Stomach smooth muscle (tissue), 2 donors: ENCODE data around the gene SPG11.

Source experiments
- H3K27ac ChIP-seq: one replicate; pipeline ENCODE4 v1.7.0; 2013; ENCODE audit warnings: mild to moderate bottlenecking, low read length, inconsistent platforms
- H3K27me3 ChIP-seq, 2 donors: one replicate each; pipeline ENCODE4 v1.7.0; 2013; ENCODE audit warnings: low read length in 2 of 2; ENCODE audit not compliant: insufficient read depth in 2 of 2, control insufficient read depth in 1 of 2
- H3K36me3 ChIP-seq, 2 donors: one replicate each; pipeline ENCODE4 v1.7.0; 2013; ENCODE audit warnings: low read length in 2 of 2; ENCODE audit not compliant: control insufficient read depth in 2 of 2, insufficient read depth in 2 of 2
- H3K4me1 ChIP-seq: one replicate; pipeline ENCODE4 v1.7.0; 2013; ENCODE audit warnings: low read length; ENCODE audit not compliant: control insufficient read depth, insufficient read depth
- H3K4me3 ChIP-seq, 2 donors: one replicate each; pipeline ENCODE4 v1.7.0; 2013; ENCODE audit warnings: low read length in 2 of 2
- H3K9ac ChIP-seq, 2 donors: one replicate each; pipeline ENCODE4 v1.7.0; 2013; ENCODE audit warnings: low read length in 2 of 2, mild to moderate bottlenecking in 1 of 2
- H3K9me3 ChIP-seq, 2 donors: one replicate each; pipeline ENCODE4 v1.7.0; 2013; ENCODE audit warnings: low read length in 2 of 2; ENCODE audit not compliant: control insufficient read depth in 2 of 2
- donor health status: healthy.
- donor health status: Pancreatic carcinoma.

The SPG11 gene

DNA sequence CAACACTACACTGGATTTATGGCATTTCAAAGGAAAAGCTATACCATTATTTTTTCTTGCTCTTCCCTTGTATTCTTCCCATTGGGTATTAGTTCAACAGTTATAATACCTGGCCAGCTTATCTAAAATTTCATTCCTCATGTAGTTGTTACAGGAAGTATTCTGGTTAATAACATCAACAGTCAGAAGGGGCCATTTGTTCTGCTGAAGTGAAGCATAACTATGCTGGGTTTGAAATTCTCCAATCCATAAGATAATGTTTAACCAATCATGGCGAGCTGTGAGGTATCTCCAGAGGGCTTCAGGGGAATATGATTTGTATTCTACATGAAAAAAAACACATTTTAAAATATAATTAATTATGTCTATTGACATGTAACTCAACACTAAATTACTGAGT lies 43.4 kb downstream of the SPG11 start:
- no peak overlapping the region for H3K9ac ChIP-seq
- H3K9me3 ChIP-seq: no peaks in the 10 kb centered on the region
- peaks cover 7 to 17% of the 10 kb centered on the region in 2 donors for H3K36me3 ChIP-seq
- H3K4me1 ChIP-seq: no peaks in the 10 kb centered on the region
- no peak overlapping the region for H3K27ac ChIP-seq
- no peak overlapping the region for H3K4me3 ChIP-seq
- H3K27me3 ChIP-seq: no peaks in the 10 kb centered on the region

GRCh38 chr15:44616974-44617373 lies 46.5 kb downstream of the SPG11 start:
- no peaks in the 10 kb centered on the region for H3K27me3 ChIP-seq
- no peaks in the 10 kb centered on the region for H3K9me3 ChIP-seq
- H3K4me1 ChIP-seq: no peaks in the 10 kb centered on the region
- no peak overlapping the region for H3K4me3 ChIP-seq
- H3K9ac ChIP-seq: no peak overlapping the region
- H3K36me3 ChIP-seq: peaks cover 18 to 26% of the 10 kb centered on the region in 2 donors
- no peak overlapping the region for H3K27ac ChIP-seq

DNA sequence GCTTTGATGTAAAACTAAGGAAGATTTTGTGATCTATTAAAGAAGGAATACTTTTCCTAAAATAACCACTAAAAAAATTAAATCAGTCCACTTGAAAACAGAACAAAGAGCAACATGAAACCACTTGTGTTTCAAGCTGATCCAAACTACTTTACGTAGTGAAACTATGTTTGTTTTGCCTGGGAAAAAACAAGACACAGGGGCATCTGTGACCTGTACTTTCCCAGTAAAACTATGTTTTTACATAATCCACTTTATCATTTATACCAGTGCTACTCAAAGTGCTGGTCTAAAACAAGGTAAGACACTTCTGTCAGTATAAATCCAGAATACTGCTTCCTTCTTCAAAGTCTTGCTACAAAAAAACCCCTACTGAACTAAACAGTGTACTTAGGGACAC lies 56.7 kb downstream of the SPG11 start:
- no peak overlapping the region for H3K9ac ChIP-seq
- no peaks in the 10 kb centered on the region for H3K4me1 ChIP-seq
- H3K4me3 ChIP-seq: no peak overlapping the region
- no peaks in the 10 kb centered on the region for H3K27me3 ChIP-seq
- H3K27ac ChIP-seq: no peak overlapping the region
- H3K36me3 ChIP-seq: peaks cover 29 to 31% of the 10 kb centered on the region in 2 donors
- no peaks in the 10 kb centered on the region for H3K9me3 ChIP-seq

DNA sequence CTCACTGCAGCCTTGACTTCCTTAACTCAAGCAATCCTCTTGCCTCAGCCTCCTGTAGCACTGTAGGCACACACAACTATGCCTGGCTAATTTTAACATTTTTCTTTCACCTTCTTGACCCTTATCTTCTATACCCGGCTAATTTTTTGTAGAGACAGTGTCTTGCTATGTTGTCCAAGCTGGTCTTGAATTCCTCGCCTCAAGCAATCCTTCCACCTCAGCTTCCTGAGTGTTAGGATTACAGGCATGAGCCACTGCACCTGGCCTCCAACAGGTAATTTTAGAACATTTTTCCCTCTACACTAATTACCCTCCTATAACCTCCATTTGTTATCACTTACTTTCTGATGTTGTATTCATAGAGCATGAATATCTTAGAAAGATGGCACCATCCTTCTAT lies 60.3 kb downstream of the SPG11 start:
- Histone ChIP-seq H3K9ac (no peak overlapping the region), H3K27ac (no peak overlapping the region), H3K4me3 (no peak overlapping the region), H3K9me3 (no peaks in the 10 kb centered on the region), H3K36me3 (peaks cover 27 to 30% of the 10 kb centered on the region in 2 donors), H3K4me1 (no peaks in the 10 kb centered on the region), H3K27me3 (no peaks in the 10 kb centered on the region)

- Histone ChIP-seq H3K36me3 (peaks cover 25 to 29% of the 10 kb centered on the region in 2 donors), H3K4me3 (no peak overlapping the region)
Observed at GRCh38 chr15:44598892-44599291, 64.6 kb downstream of the SPG11 start.

GRCh38 chr15:44598066-44598465 lies 65.4 kb downstream of the SPG11 start:
- H3K4me3 ChIP-seq: no peak overlapping the region
- no peak overlapping the region for H3K27ac ChIP-seq
- no peaks in the 10 kb centered on the region for H3K9me3 ChIP-seq
- no peaks in the 10 kb centered on the region for H3K27me3 ChIP-seq
- peaks cover 24 to 32% of the 10 kb centered on the region in 2 donors for H3K36me3 ChIP-seq
- no peak overlapping the region for H3K9ac ChIP-seq
- no peaks in the 10 kb centered on the region for H3K4me1 ChIP-seq

More at GRCh38 chr15:44598892-44599291, 64.6 kb downstream of the SPG11 start:
- H3K27ac ChIP-seq: no peak overlapping the region
- no peaks in the 10 kb centered on the region for H3K9me3 ChIP-seq
- no peaks in the 10 kb centered on the region for H3K27me3 ChIP-seq
- H3K4me1 ChIP-seq: no peaks in the 10 kb centered on the region
- no peak overlapping the region for H3K9ac ChIP-seq

DNA sequence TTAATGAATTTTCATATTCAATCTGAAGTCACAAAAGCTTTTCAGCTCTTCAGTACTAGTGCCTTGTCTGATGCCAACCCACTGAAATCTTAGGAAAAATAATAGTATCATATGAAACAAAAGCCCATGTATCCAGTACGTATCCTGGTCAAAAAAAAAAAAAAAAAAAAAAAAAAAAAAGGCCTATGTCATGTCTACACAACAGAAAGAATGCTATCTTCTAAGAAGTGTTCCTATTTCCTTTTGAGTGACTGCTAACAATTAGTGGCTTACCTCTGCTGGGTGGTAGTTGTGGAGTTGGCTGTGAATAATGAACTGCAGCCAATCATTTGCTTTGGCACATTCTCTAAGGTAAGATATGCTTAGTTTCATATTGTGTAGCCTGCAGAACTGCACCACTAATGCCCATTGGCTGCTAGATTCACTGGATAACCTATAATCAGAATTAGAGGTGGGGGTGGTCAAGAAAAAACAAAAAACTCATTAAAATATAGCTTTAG lies 66.9 kb downstream of the SPG11 start:
- H3K27me3 ChIP-seq: no peaks in the 10 kb centered on the region
- no peaks in the 10 kb centered on the region for H3K9me3 ChIP-seq
- no peaks in the 10 kb centered on the region for H3K4me1 ChIP-seq
- H3K27ac ChIP-seq: no peak overlapping the region
- peaks cover 27 to 36% of the 10 kb centered on the region in 2 donors for H3K36me3 ChIP-seq
- no peak overlapping the region for H3K4me3 ChIP-seq
- no peak overlapping the region for H3K9ac ChIP-seq

DNA sequence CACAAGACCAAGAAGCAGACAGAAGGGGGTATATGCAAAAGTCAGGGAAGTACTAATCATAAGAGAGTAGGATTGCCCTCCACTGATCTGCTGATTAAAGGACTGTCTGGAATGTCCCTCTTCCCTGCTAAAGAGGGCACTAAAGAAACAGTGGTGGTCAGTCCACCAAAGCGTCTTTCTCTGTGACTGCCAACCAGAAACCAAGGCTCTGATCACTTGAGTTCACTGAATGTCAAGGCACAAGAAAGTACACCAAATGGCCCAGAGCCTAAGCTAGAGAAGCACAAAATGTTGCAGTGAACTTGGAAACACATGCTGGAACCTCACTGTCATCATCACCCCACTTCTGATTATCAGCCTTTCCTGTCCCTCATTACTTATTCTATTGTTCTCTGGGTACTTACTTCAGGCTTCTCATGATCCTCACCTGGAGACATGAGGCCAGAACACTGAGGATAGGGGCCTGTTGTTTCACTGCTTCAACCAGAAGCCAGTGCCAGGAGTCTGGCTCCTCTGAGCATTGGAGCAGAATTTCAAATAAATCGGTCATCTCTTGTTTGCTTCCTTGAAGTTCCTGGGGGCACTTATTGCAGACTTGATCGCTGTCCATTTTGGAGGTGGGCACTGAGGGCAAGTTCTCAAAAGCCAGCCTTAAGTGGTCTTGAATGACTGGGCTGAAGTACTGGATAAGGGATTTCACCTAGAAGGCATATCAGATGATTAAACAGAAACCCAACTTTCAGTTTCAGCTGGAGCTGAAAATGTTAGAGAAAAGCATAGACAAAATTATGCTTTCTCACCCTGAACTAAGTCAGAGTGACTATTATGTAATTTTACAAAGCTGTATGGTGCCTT lies 67.6 kb downstream of the SPG11 start:
- Histone ChIP-seq H3K4me3 (no peak overlapping the region), H3K36me3 (peaks cover 28 to 40% of the 10 kb centered on the region in 2 donors), H3K4me1 (no peaks in the 10 kb centered on the region), H3K27me3 (no peaks in the 10 kb centered on the region), H3K9ac (no peak overlapping the region), H3K27ac (no peak overlapping the region), H3K9me3 (no peaks in the 10 kb centered on the region)

DNA sequence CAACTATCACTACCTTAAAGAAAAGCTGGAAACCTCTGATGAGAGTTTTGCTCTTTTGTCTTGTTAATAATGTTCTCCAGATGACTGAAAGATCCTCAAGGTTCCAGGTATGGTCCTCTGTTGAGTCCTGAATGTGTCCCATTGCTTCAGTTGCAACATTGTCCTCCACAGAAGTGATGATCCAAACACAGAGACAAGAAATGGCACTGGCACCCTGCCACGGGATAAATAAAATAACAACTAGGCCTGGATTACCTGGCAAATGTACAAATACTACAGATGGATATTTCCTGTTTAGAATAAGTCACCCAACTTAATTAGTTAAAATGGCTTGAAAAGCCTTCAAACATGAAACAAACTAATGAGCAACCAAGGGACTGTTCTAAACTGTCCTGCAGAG lies 68.2 kb downstream of the SPG11 start:
- H3K27ac ChIP-seq: no peak overlapping the region
- no peaks in the 10 kb centered on the region for H3K27me3 ChIP-seq
- H3K4me1 ChIP-seq: no peaks in the 10 kb centered on the region
- H3K9me3 ChIP-seq: no peaks in the 10 kb centered on the region
- peaks cover 34 to 41% of the 10 kb centered on the region in 2 donors for H3K36me3 ChIP-seq
- no peak overlapping the region for H3K9ac ChIP-seq
- no peak overlapping the region for H3K4me3 ChIP-seq

GRCh38 chr15:44593042-44593736 lies 70.3 kb downstream of the SPG11 start:
- no peak overlapping the region for H3K9ac ChIP-seq
- no peak overlapping the region for H3K4me3 ChIP-seq
- no peaks in the 10 kb centered on the region for H3K27me3 ChIP-seq
- H3K9me3 ChIP-seq: no peaks in the 10 kb centered on the region
- no peaks in the 10 kb centered on the region for H3K4me1 ChIP-seq
- H3K36me3 ChIP-seq: peaks cover 45 to 49% of the 10 kb centered on the region in 2 donors
- H3K27ac ChIP-seq: no peak overlapping the region
